ENCODE results near the gene VAMP1.

The VAMP1 gene

GRCh38 chr12:6416596-6416995 is 53.9 kb downstream of the VAMP1 start:
- H3K27me3 ChIP-seq (ENCODE audit: low read depth, low read length) = no peaks in the 10 kb centered on the region
- no peak overlapping the region for H3K27ac ChIP-seq (ENCODE audit: low read length)
- H3K4me1 ChIP-seq (ENCODE audit: control insufficient read depth in 1 of 2, insufficient read depth in 2 of 2, low read length in 2 of 2) = peaks cover 0 to 6% of the 10 kb centered on the region in 2 donors
- no peaks in the 10 kb centered on the region for H3K36me3 ChIP-seq (ENCODE audit: control insufficient read depth in 1 of 2, insufficient read depth in 2 of 2, low read length in 2 of 2)
- no peak overlapping the region for H3K4me3 ChIP-seq (ENCODE audit: low read depth in 1 of 2, low read length in 2 of 2)
- no peaks in the 10 kb centered on the region for H3K9me3 ChIP-seq (ENCODE audit: control insufficient read depth in 1 of 2, low read length in 2 of 2)
